KG1 (cell line): ENCODE measurements around the gene CCL24.
"Not testable (repeated sequence)": the region's sequence is repeated elsewhere in the genome, so short reads cannot be mapped to it uniquely, and the experiment has no call there.

Experiments
- DNase-seq: peaks from one replicate; lab custom pipeline; 2025; lab: John Stamatoyannopoulos, UW

CCL24 gene

DNA sequence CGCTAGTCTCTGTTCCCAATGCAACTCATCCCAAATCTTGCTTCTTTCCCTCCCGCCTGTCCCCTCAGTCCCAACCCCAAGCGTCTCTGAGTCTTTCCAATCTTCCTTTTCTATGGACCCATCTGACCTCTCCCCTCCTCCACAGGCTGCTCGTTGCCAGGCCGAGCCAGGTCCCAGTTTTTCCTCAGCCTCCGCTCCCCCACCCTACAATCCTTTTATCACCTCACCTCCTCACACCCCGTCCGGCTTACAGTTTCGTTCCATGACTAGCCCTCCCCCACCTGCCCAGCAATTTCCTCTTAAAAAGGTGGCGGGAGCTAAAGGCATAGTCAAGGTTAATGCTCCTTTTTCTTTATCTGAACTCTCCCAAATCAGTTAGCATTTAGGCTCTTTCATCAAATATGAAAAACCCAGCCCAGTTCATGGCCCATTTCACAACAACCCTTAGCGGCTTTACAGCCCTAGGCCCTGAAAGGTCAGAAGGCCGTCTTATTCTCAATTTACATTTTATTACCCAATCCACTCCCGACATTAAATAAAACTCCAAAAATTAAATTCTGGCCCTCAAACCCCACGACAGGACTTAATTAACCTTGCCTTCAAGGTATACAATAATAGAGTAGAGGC, 32.8 kb downstream of the CCL24 start:
- not testable (repeated sequence) for DNase-seq

DNA sequence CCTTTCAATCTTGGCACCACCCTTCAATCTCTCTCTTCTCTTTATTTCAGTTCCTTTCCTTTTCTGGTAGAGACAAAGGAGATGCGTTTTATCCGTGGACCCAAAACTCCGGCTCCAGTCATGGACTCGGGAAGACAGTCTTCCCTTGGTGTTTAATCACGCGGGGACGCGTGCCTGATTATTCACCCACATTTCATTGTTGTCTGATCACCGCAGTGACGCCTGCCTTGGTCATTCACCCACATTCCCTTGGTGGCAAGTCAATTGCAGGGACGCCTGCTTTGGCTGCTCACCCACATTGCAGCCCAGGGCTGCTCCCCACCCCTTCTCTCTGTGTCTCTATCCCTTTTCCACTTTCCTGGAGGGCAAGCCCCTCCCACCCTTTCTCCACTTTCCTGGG, 34.1 kb downstream of the CCL24 start:
- DNase-seq: not testable (repeated sequence)

DNA sequence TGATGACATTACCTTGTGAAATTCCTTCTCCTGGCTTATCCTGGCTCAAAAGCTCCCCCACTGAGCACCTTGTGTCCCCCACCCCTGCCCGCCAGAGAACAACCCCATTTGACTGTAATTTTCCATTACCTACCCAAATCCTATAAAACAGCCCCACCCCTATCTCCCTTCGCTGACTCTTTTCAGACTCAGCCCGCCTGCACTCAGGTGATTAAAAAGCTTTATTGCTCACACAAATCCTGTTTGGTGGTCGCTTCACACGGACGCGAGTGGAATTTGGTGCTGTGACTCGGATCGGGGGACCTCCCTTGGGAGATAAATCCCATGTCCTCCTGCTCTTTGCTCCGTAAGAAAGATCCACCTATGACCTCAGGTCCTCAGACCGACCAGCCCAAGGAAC, 34.6 kb downstream of the CCL24 start:
- DNase-seq: not testable (repeated sequence)

DNA sequence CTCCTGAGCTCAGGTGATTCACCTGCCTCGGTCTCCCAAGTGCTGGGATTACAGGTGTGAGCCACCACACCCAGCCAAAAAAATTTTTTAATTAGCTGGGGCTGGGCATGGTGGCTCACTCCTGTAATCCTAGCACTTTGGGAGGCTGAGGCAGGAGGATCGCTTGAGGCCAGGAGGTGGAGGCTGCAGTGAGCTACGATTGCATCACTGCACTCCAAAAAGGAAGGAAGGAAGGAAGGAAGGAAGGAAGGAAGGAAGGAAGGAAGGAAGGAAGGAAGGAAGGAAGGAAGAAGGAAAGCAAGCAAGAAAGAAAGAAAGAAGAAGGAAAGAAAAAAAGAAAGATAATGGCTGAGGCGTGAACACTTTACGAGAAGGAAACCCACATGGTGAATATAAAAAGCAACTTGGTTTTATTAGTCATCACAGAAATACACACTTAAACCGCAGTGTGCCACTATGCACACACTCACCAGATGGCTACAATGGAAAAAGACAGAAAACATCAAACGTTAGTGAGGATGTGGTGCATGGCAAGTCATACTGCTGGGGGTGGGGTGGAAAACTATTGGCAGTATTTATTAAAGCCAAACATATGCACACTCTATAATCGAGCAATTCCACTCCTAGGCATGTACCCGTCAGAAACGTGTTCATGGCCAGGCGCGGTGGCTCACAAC, 37.2 kb downstream of the CCL24 start:
- DNase-seq: peak; percentile 30

DNA sequence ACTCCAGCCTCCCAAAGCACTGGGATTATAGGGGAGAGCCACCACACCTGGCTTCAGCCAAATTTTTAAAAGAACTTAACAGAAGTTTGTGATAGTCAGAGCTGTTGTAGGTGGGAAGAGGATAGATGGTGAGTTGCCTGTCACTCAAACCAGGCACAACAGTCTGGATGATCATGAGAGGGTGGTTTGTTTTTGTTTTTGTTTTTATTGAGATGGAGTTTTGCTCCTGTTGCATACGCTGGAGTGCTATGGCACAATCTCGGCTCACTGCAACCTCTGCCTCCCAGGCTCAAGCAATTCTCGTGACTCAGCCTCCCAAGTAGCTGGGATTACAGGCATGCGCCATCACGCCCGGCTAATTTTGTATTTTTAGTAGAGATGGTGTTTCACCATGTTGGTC, 39.6 kb downstream of the CCL24 start:
- not testable (repeated sequence) for DNase-seq

DNA sequence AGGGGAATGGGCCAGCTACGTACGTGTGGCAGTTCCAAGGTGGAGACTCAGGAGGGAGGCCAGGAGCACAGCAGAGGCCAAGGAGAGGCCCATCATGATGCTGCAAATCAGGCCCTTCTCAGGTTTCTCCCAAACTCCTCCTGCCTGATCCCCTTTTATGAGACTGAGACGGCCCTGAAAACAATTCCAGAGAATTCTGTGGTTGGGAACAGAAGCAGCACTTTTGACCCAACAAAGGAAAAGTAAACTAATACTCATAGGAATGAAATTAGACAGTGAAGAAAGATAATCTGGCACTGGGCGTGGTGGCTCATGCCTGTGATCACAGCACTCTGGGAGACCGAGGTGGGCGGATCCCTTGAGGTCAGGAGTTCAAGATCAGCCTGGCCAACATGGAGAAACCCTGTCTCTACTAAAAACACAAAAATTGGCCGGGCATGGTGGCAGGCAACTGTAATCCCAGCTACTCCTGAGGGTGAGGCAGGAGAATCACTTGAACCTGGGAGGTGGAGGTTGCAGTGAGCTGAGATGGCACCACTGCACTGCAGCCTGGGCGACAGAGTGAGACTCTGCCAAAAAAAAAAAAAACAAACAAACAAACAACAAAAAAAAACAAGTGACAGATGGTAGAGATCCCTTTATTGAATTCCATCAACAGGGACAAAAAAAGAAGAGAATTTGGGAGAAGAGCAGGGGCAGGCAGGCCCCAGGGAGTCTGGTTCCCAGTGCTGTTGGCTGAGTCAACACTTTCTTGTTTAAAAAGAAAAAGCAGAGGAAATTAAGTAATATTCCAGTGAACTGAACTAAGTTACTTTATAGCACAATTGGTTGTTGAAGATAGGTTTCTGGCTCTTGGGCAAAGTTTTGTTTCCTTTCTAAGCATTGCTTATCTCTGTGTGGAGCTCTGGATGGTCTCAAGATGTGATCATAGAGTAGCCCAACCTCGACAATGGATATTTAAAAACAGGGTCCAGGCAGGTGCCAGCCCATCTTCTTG, 41.2 kb downstream of the CCL24 start, which contains the start of gene CCL26:
TSS of gene CCL26 (minus strand) at position 131 of the 997 bp plus-strand sequence. CDS start at position 96, 35 bp downstream.
- DNase-seq: no peak

DNA sequence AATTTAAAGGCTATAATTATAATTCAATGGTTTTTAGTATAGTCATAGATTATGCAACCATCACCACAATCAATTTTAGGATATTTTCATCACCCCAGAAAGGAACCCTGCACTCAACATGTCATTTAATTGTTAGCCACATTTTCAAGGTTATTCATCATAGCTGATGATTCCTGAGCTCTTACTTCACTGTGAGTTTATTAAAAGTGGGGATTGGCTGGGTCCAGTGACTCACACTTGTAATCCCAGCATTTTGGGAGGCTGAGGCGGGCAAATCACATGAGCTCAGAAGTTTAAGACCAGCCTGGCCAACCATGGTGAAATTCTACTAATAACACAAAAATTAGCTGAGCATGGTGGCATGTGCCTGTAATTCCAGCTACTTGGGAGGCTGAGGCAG, 42.4 kb downstream of the CCL24 start:
- no peak for DNase-seq

DNA sequence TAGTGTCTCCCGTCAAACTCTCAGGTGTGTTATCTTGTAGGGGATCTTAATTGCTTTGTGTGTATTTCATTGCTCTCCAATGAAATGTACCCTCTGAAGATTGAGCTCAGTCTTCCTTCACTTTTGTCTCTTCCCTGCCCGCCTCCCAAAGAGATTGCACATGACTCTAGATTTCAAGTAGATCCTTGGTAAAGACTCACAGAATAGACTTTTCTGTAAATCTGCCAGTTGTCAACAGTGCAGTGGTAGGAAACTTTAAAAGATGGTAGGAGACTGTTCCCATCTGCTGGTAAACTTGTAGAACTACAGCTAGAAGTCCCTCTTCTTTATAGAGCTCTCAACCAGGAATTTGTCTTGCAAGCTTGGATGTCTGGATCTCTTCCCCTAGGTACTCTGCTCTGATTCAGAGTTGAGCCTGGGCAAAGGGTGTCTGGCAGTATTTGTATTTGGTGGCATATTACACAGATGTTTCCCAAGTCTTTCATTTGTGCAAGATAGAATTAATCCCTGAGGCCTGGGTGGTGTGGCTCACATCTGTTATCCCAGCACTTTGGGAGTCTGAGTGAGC, 51.2 kb downstream of the CCL24 start:
- peak; percentile 15 for DNase-seq

DNA sequence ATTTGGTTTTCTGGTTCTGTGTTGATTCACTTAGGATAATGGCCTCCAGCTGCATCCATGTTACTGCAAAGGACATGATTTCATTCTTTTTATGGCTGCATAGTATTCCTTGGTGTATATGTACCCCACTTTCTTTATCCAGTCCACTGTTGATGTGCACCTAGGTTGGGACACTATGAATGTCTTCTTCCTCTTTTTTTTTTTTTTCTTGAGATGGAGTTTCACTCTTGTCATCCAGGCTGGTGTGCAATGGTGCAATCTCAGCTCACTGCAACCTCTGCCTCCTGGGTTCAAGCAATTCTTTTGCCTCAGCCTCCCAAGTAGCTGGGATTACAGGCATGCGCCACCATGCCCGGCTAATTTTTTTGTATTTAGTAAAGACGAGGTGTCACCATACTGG, 51.8 kb downstream of the CCL24 start:
- not testable (repeated sequence) for DNase-seq
